Activated T-cell treated with anti-CD3 and anti-CD28 coated beads, Interleukin-2, amount 50 U/mL, for 4 hours (primary cell): ENCODE data around the gene ZC2HC1B. TPM values are rescaled to one million over a fixed set of nuclear protein-coding genes. Genes with fewer than 3 reads are reported as not detected.

Experiments used
- ATAC-seq, 2 donors: fragments of 200-7000 bp; cut with Tn5 transposase; one replicate each; pipeline ENCODE4 v1.10.0; 2021
- DNase-seq: peaks from one replicate; pipeline ENCODE4 v3.0.0-alpha.2; 2020
- H3K27me3 Mint-ChIP-seq: one replicate; pipeline ENCODE4 v1.8.0; 2021; ENCODE audit warnings: low read depth, mixed read lengths
- H3K36me3 Mint-ChIP-seq: one replicate; pipeline ENCODE4 v1.8.0; 2022; ENCODE audit warnings: mixed read lengths; ENCODE audit not compliant: insufficient read depth
- H3K4me1 Mint-ChIP-seq: one replicate; pipeline ENCODE4 v1.8.0; 2021; ENCODE audit warnings: low read depth, mixed read lengths
- H3K4me3 Mint-ChIP-seq: one replicate; pipeline ENCODE4 v1.8.0; 2021; ENCODE audit warnings: mild to moderate bottlenecking, moderate library complexity, mixed read lengths
- H3K9me3 Mint-ChIP-seq: one replicate; pipeline ENCODE4 v1.8.0; 2021; ENCODE audit warnings: mixed read lengths
- total RNA-seq, 3 donors: library from RNA; stranded (reverse); gene quantifications; one replicate each; pipeline ENCODE4 v1.2.1, GENCODE V29; 2021

The ZC2HC1B gene
- total RNA-seq, 3 donors from 2014 or later = not detected

- H3K27me3 Mint-ChIP-seq = no peaks in the 10 kb centered on the region
- DNase-seq = no peak
- no peaks in the 10 kb centered on the region for H3K4me1 Mint-ChIP-seq
- peaks cover 4% of the 10 kb centered on the region for H3K36me3 Mint-ChIP-seq
- ATAC-seq = no peak
- peaks cover 14% of the 10 kb centered on the region for H3K9me3 Mint-ChIP-seq
- H3K4me3 Mint-ChIP-seq = no peak overlapping the region
Observed at GRCh38 chr6:143934867-143935266, 70.6 kb downstream of the ZC2HC1B start.

GRCh38 chr6:143936347-143936746, 72.1 kb downstream of the ZC2HC1B start:
- H3K36me3 Mint-ChIP-seq = no peaks in the 10 kb centered on the region
- ATAC-seq (no peak), DNase-seq (no peak)
- no peak overlapping the region for H3K4me3 Mint-ChIP-seq
- H3K27me3 Mint-ChIP-seq = no peaks in the 10 kb centered on the region
- peaks cover 9% of the 10 kb centered on the region for H3K9me3 Mint-ChIP-seq
- no peaks in the 10 kb centered on the region for H3K4me1 Mint-ChIP-seq

GRCh38 chr6:143936778-143937667, 72.7 kb downstream of the ZC2HC1B start:
- peaks cover 6% of the 10 kb centered on the region for H3K9me3 Mint-ChIP-seq
- no peak for DNase-seq
- H3K4me3 Mint-ChIP-seq = no peak overlapping the region
- no peaks in the 10 kb centered on the region for H3K36me3 Mint-ChIP-seq
- no peaks in the 10 kb centered on the region for H3K27me3 Mint-ChIP-seq
- no peak for ATAC-seq
- no peaks in the 10 kb centered on the region for H3K4me1 Mint-ChIP-seq

- ATAC-seq (no peak), DNase-seq (no peak)
- H3K27me3 Mint-ChIP-seq = no peaks in the 10 kb centered on the region
- no peak overlapping the region for H3K4me3 Mint-ChIP-seq
- peaks cover 2% of the 10 kb centered on the region for H3K9me3 Mint-ChIP-seq
- H3K36me3 Mint-ChIP-seq = no peaks in the 10 kb centered on the region
- H3K4me1 Mint-ChIP-seq = no peaks in the 10 kb centered on the region
Observed at GRCh38 chr6:143937668-143937970, 73.3 kb downstream of the ZC2HC1B start.

GRCh38 chr6:143939364-143939763, 75.1 kb downstream of the ZC2HC1B start:
- no peak for DNase-seq
- H3K27me3 Mint-ChIP-seq = no peaks in the 10 kb centered on the region
- ATAC-seq = no peak
- H3K36me3 Mint-ChIP-seq = no peaks in the 10 kb centered on the region
- H3K9me3 Mint-ChIP-seq = no peaks in the 10 kb centered on the region
- H3K4me3 Mint-ChIP-seq = no peak overlapping the region
- H3K4me1 Mint-ChIP-seq = no peaks in the 10 kb centered on the region

- DNase-seq = peak; percentile 46
- Mint-ChIP-seq H3K36me3 (no peaks in the 10 kb centered on the region), H3K9me3 (no peaks in the 10 kb centered on the region), H3K27me3 (no peaks in the 10 kb centered on the region), H3K4me3 (no peak overlapping the region), H3K4me1 (no peaks in the 10 kb centered on the region)
- peak; percentile 78 to 86 for ATAC-seq
Observed at GRCh38 chr6:143940011-143940597, 75.8 kb downstream of the ZC2HC1B start.

GRCh38 chr6:143941852-143942627, 77.8 kb downstream of the ZC2HC1B start:
- H3K27me3 Mint-ChIP-seq = no peaks in the 10 kb centered on the region
- H3K4me3 Mint-ChIP-seq = no peak overlapping the region
- no peaks in the 10 kb centered on the region for H3K4me1 Mint-ChIP-seq
- H3K9me3 Mint-ChIP-seq = no peaks in the 10 kb centered on the region
- H3K36me3 Mint-ChIP-seq = peaks cover under 1% of the 10 kb centered on the region
- ATAC-seq (peak; percentile 74 to 75), DNase-seq (peak; percentile 49)

- Mint-ChIP-seq H3K9me3 (no peaks in the 10 kb centered on the region), H3K36me3 (peaks cover 3% of the 10 kb centered on the region), H3K27me3 (no peaks in the 10 kb centered on the region), H3K4me1 (no peaks in the 10 kb centered on the region), H3K4me3 (no peak overlapping the region)
- DNase-seq = no peak
- ATAC-seq = no peak
Observed at GRCh38 chr6:143948208-143948607, 83.9 kb downstream of the ZC2HC1B start.

- DNase-seq = no peak
- ATAC-seq = no peak
- Mint-ChIP-seq H3K36me3 (peaks cover 3% of the 10 kb centered on the region), H3K4me3 (no peak overlapping the region), H3K27me3 (no peaks in the 10 kb centered on the region), H3K9me3 (no peaks in the 10 kb centered on the region), H3K4me1 (no peaks in the 10 kb centered on the region)
Observed at GRCh38 chr6:143949535-143949934, 85.3 kb downstream of the ZC2HC1B start.

- ATAC-seq (no peak), DNase-seq (no peak)
- Mint-ChIP-seq H3K27me3 (no peaks in the 10 kb centered on the region), H3K4me1 (no peaks in the 10 kb centered on the region), H3K9me3 (no peaks in the 10 kb centered on the region), H3K4me3 (no peak overlapping the region), H3K36me3 (peaks cover 3% of the 10 kb centered on the region)
Observed at GRCh38 chr6:143949962-143950361, 85.7 kb downstream of the ZC2HC1B start.

- DNase-seq (no peak), ATAC-seq (no peak)
- H3K4me1 Mint-ChIP-seq = no peaks in the 10 kb centered on the region
- H3K27me3 Mint-ChIP-seq = no peaks in the 10 kb centered on the region
- H3K36me3 Mint-ChIP-seq = peaks cover 3% of the 10 kb centered on the region
- H3K4me3 Mint-ChIP-seq = no peak overlapping the region
- H3K9me3 Mint-ChIP-seq = no peaks in the 10 kb centered on the region
Observed at GRCh38 chr6:143950875-143951274, 86.6 kb downstream of the ZC2HC1B start.

- Mint-ChIP-seq H3K36me3 (peaks cover 1% of the 10 kb centered on the region), H3K4me1 (no peaks in the 10 kb centered on the region), H3K9me3 (no peaks in the 10 kb centered on the region), H3K4me3 (no peak overlapping the region), H3K27me3 (no peaks in the 10 kb centered on the region)
- ATAC-seq (no peak), DNase-seq (no peak)
Observed at GRCh38 chr6:143952060-143952778, 87.9 kb downstream of the ZC2HC1B start.

GRCh38 chr6:143952947-143953701, 88.8 kb downstream of the ZC2HC1B start:
- no peaks in the 10 kb centered on the region for H3K4me1 Mint-ChIP-seq
- ATAC-seq = no peak
- no peak for DNase-seq
- no peak overlapping the region for H3K4me3 Mint-ChIP-seq
- no peaks in the 10 kb centered on the region for H3K9me3 Mint-ChIP-seq
- H3K27me3 Mint-ChIP-seq = no peaks in the 10 kb centered on the region
- no peaks in the 10 kb centered on the region for H3K36me3 Mint-ChIP-seq

- DNase-seq = no peak
- ATAC-seq = no peak
- no peaks in the 10 kb centered on the region for H3K36me3 Mint-ChIP-seq
- H3K4me1 Mint-ChIP-seq = no peaks in the 10 kb centered on the region
- H3K4me3 Mint-ChIP-seq = no peak overlapping the region
- no peaks in the 10 kb centered on the region for H3K27me3 Mint-ChIP-seq
- H3K9me3 Mint-ChIP-seq = no peaks in the 10 kb centered on the region
Observed at GRCh38 chr6:143953922-143954321, 89.6 kb downstream of the ZC2HC1B start.
